AG04450 (cell line): ENCODE results near the gene AGBL5. TPM values are rescaled to one million over a fixed set of nuclear protein-coding genes. Genes with fewer than 3 reads are reported as not detected.

Source experiments
- CTCF ChIA-PET: fragments of 300-600, 350-600 bp; formaldehyde crosslinking; extraction: SDS; loops from one replicate; lab custom pipeline; 2022; ENCODE audit warnings: antibody characterized with exemption, inconsistent platforms; lab: Charles Lee
- POLR2A ChIA-PET: fragments of 350-600 bp; formaldehyde crosslinking; extraction: SDS; loops from one replicate; lab custom pipeline; 2021; ENCODE audit warnings: antibody characterized with exemption, inconsistent platforms; lab: Yijun Ruan, JAX
- DNase-seq: peaks from one replicate; pipeline ENCODE4 v3.0.0-alpha.2; 2011; ENCODE audit warnings: low read depth, low spot score
- H3K27ac ChIP-seq: one replicate; pipeline ENCODE4 v1.5.1; 2012; ENCODE audit warnings: low read depth, low read length, control low read depth
- H3K27me3 ChIP-seq: one replicate; pipeline ENCODE4 v1.6.0; 2012; ENCODE audit warnings: low read length; ENCODE audit not compliant: control insufficient read depth, insufficient read depth
- H3K4me3 ChIP-seq: 2 replicates; pipeline ENCODE4 v1.5.1; 2011; ENCODE audit warnings: mild to moderate bottlenecking, low read depth, low read length, control low read depth
- H3K9me3 ChIP-seq: 2 replicates; pipeline ENCODE4 v1.5.1; 2012; ENCODE audit warnings: low read length; ENCODE audit not compliant: control insufficient read depth, insufficient read depth
- CTCF ChIP-seq: IDR thresholded peaks from 2 replicates; pipeline ENCODE4 v1.5.1; 2011; ENCODE audit warnings: low read depth, low read length, control low read depth, inconsistent platforms
- polyA plus RNA-seq: library from polyadenylated mRNA; depleted of rRNA; stranded (reverse); fragments of >200 nt; gene quantifications from 2 replicates; pipeline ENCODE4 v1.2.3, GENCODE V29; 2011

Gene AGBL5
- polyA plus RNA-seq, 1 experiment = 40.9 TPM

- Histone ChIP-seq H3K27me3 (no peaks in the 10 kb centered on the region), H3K27ac (no peak overlapping the region), H3K4me3 (peak overlapping the region; percentile 29), H3K9me3 (no peaks in the 10 kb centered on the region; the same call in 1 of the 2 replicates)
- no peak for DNase-seq
- ChIA-PET POLR2A (interaction anchor here (0.9 to 7.7 kb wide), 2 partner anchors 30 to 34 kb away, joined by 4 to 53 read pairs; partner anchors contain the start of gene AGBL5), CTCF (no interaction called here)
- TF ChIP-seq CTCF = peak; percentile 32; the same call in 1 of the 2 replicates
Measured at GRCh38 chr2:27085673-27086089, 34.2 kb downstream of the AGBL5 start.

GRCh38 chr2:27086090-27086723 is 34.7 kb downstream of the AGBL5 start:
- DNase-seq = peak; percentile 74
- H3K9me3 ChIP-seq = no peaks in the 10 kb centered on the region; the same call in 1 of the 2 replicates
- H3K27me3 ChIP-seq = no peaks in the 10 kb centered on the region
- POLR2A ChIA-PET = interaction anchor here (0.9 to 7.7 kb wide), 4 partner anchors 13 to 34 kb away, joined by 3 to 53 read pairs (median 4); partner anchors contain the start of gene AGBL5
- peak; percentile 64 for TF ChIP-seq CTCF
- H3K4me3 ChIP-seq = peak overlapping the region; percentile 49
- CTCF ChIA-PET = interaction anchor here (0.7 to 1.5 kb wide), 5 partner anchors 10 to 197 kb away, joined by 3 to 6 read pairs (median 5); no protein-coding TSS in a partner anchor
- H3K27ac ChIP-seq = no peak overlapping the region

- Histone ChIP-seq H3K4me3 (peak within 1 kb of the TSS; percentile 52), H3K27me3 (no peaks in the 10 kb centered on the region), H3K9me3 (no peaks in the 10 kb centered on the region; the same call in 1 of the 2 replicates), H3K27ac (no peak within 1 kb of the TSS)
- ChIA-PET CTCF (interaction anchor here (0.7 to 1.5 kb wide), 9 partner anchors 9 to 196 kb away, joined by 3 to 6 read pairs (median 5); no protein-coding TSS in a partner anchor), POLR2A (interaction anchor here (0.5 to 7.7 kb wide), 6 partner anchors 14 to 231 kb away, joined by 3 to 53 read pairs (median 4); partner anchors contain the start of gene AGBL5)
- TF ChIP-seq CTCF = no peak
- no peak for DNase-seq
Measured at GRCh38 chr2:27086724-27087593, 35.5 kb downstream of the AGBL5 start, which contains the start of gene KHK. Gene KHK (plus strand): TSS chr2:27086772. CDS start chr2:27087260, 488 bp downstream.

- ChIA-PET CTCF (interaction anchor here (0.6 to 1.5 kb wide), 7 partner anchors 36 to 215 kb away, joined by 3 to 6 read pairs (median 4); no protein-coding TSS in a partner anchor), POLR2A (interaction anchor here (0.8 to 7.7 kb wide), 4 partner anchors 20 to 230 kb away, joined by 3 to 53 read pairs (median 7); partner anchors contain the start of gene AGBL5)
- H3K9me3 ChIP-seq = no peaks in the 10 kb centered on the region
- no peak overlapping the region for H3K4me3 ChIP-seq
- no peaks in the 10 kb centered on the region for H3K27me3 ChIP-seq
- no peak for DNase-seq
- H3K27ac ChIP-seq = no peak overlapping the region
- TF ChIP-seq CTCF = no peak
Measured at GRCh38 chr2:27087823-27088410, 36.4 kb downstream of the AGBL5 start.
